Activated naive CD8-positive, alpha-beta T cell treated with anti-CD3 and anti-CD28 coated beads, Interleukin-2, amount 50 U/mL, for 24 hours (primary cell): ENCODE measurements around the gene NHSL1.

Experiments used
- ATAC-seq: fragments of 150-1000 bp; cut with Tn5 transposase; one replicate; pipeline ENCODE4 v1.10.0; 2021
- DNase-seq: peaks from one replicate; pipeline ENCODE4 v3.0.0; 2021
- H3K27ac Mint-ChIP-seq: one replicate; pipeline ENCODE4 v1.8.0; 2021; ENCODE audit warnings: mild to moderate bottlenecking, mixed read lengths
- H3K27me3 Mint-ChIP-seq: one replicate; pipeline ENCODE4 v1.8.0; 2021; ENCODE audit warnings: mixed read lengths
- H3K36me3 Mint-ChIP-seq: one replicate; pipeline ENCODE4 v1.8.0; 2021; ENCODE audit warnings: low read depth, mixed read lengths
- H3K4me1 Mint-ChIP-seq: one replicate; pipeline ENCODE4 v1.8.0; 2021; ENCODE audit warnings: mixed read lengths
- H3K4me3 Mint-ChIP-seq: one replicate; pipeline ENCODE4 v1.8.0; 2021; ENCODE audit warnings: mild to moderate bottlenecking, moderate library complexity, mixed read lengths
- H3K9me3 Mint-ChIP-seq: one replicate; pipeline ENCODE4 v1.8.0; 2021; ENCODE audit warnings: mixed read lengths

NHSL1 gene

GRCh38 chr6:138383776-138384175 is 115.5 kb downstream of the NHSL1 start:
- H3K27ac Mint-ChIP-seq: no peak overlapping the region
- no peak overlapping the region for H3K4me3 Mint-ChIP-seq

GRCh38 chr6:138382498-138383265 is 116.6 kb downstream of the NHSL1 start:
- H3K4me1 Mint-ChIP-seq: no peaks in the 10 kb centered on the region
- no peak overlapping the region for H3K4me3 Mint-ChIP-seq
- ATAC-seq (peak; percentile 33), DNase-seq (no peak)
- peaks cover 2% of the 10 kb centered on the region for H3K27me3 Mint-ChIP-seq
- no peak overlapping the region for H3K27ac Mint-ChIP-seq
- no peaks in the 10 kb centered on the region for H3K36me3 Mint-ChIP-seq
- no peaks in the 10 kb centered on the region for H3K9me3 Mint-ChIP-seq

More at GRCh38 chr6:138383776-138384175, 115.5 kb downstream of the NHSL1 start:
- no peak for DNase-seq
- no peaks in the 10 kb centered on the region for H3K9me3 Mint-ChIP-seq
- ATAC-seq: no peak
- H3K4me1 Mint-ChIP-seq: no peaks in the 10 kb centered on the region
- H3K36me3 Mint-ChIP-seq: no peaks in the 10 kb centered on the region
- H3K27me3 Mint-ChIP-seq: peaks cover 2% of the 10 kb centered on the region

GRCh38 chr6:138378463-138378862 is 120.8 kb downstream of the NHSL1 start:
- H3K4me3 Mint-ChIP-seq: no peak overlapping the region
- ATAC-seq: no peak
- no peaks in the 10 kb centered on the region for H3K36me3 Mint-ChIP-seq
- H3K27ac Mint-ChIP-seq: no peak overlapping the region
- H3K4me1 Mint-ChIP-seq: no peaks in the 10 kb centered on the region
- no peak for DNase-seq
- H3K27me3 Mint-ChIP-seq: no peaks in the 10 kb centered on the region
- no peaks in the 10 kb centered on the region for H3K9me3 Mint-ChIP-seq

- no peak within 1 kb of the TSS for H3K27ac Mint-ChIP-seq
- no peak for DNase-seq
- no peak within 1 kb of the TSS for H3K4me3 Mint-ChIP-seq
- H3K36me3 Mint-ChIP-seq: no peaks in the 10 kb centered on the region
- peaks cover under 1% of the 10 kb centered on the region for H3K4me1 Mint-ChIP-seq
- no peak for ATAC-seq
- H3K9me3 Mint-ChIP-seq: no peaks in the 10 kb centered on the region
- no peaks in the 10 kb centered on the region for H3K27me3 Mint-ChIP-seq
Observed at GRCh38 chr6:138377844-138378243, 121.5 kb downstream of the NHSL1 start, which contains the start of gene SMIM28. Gene SMIM28, plus strand, starts transcription at chr6:138377905. Its CDS starts 168 bp downstream, at chr6:138378073.

GRCh38 chr6:138377042-138377441 is 122.3 kb downstream of the NHSL1 start:
- H3K27me3 Mint-ChIP-seq: no peaks in the 10 kb centered on the region

GRCh38 chr6:138374815-138375214 is 124.5 kb downstream of the NHSL1 start:
- no peaks in the 10 kb centered on the region for H3K9me3 Mint-ChIP-seq
- DNase-seq (no peak), ATAC-seq (no peak)
- no peak overlapping the region for H3K27ac Mint-ChIP-seq
- no peak overlapping the region for H3K4me3 Mint-ChIP-seq
- peaks cover 7% of the 10 kb centered on the region for H3K4me1 Mint-ChIP-seq
- no peaks in the 10 kb centered on the region for H3K27me3 Mint-ChIP-seq
- H3K36me3 Mint-ChIP-seq: no peaks in the 10 kb centered on the region

More at GRCh38 chr6:138377042-138377441, 122.3 kb downstream of the NHSL1 start:
- no peak for ATAC-seq
- H3K27ac Mint-ChIP-seq: no peak overlapping the region
- H3K4me3 Mint-ChIP-seq: no peak overlapping the region
- DNase-seq: no peak
- peaks cover 5% of the 10 kb centered on the region for H3K4me1 Mint-ChIP-seq
- no peaks in the 10 kb centered on the region for H3K36me3 Mint-ChIP-seq
- H3K9me3 Mint-ChIP-seq: no peaks in the 10 kb centered on the region

- Mint-ChIP-seq H3K4me1 (peaks cover 7% of the 10 kb centered on the region), H3K4me3 (no peak overlapping the region), H3K9me3 (no peaks in the 10 kb centered on the region), H3K27ac (no peak overlapping the region), H3K27me3 (no peaks in the 10 kb centered on the region), H3K36me3 (no peaks in the 10 kb centered on the region)
- DNase-seq (no peak), ATAC-seq (no peak)
Observed at GRCh38 chr6:138374230-138374629, 125.1 kb downstream of the NHSL1 start.

- Mint-ChIP-seq H3K4me1 (peaks cover 7% of the 10 kb centered on the region), H3K27me3 (peaks cover 2% of the 10 kb centered on the region), H3K4me3 (no peak overlapping the region), H3K27ac (no peak overlapping the region), H3K36me3 (no peaks in the 10 kb centered on the region), H3K9me3 (no peaks in the 10 kb centered on the region)
- DNase-seq: no peak
- ATAC-seq: peak; percentile 57
Observed at GRCh38 chr6:138372711-138373463, 126.4 kb downstream of the NHSL1 start.
